Hepatocyte (in vitro differentiated cells): ENCODE results near the gene BICD1.
"Not testable (repeated sequence)": the region's sequence is repeated elsewhere in the genome, so short reads cannot be mapped to it uniquely, and the experiment has no call there.

Experiments used
- EZH2phosphoT487 ChIP-seq: fragments of 200-600 bp; sonication (generic); IDR thresholded peaks from one replicate; pipeline ENCODE4 v1.6.1; 2018; ENCODE audit warnings: antibody characterized with exemption, mild to moderate bottlenecking, low read depth, moderate library complexity; ENCODE audit not compliant: unreplicated experiment, severe bottlenecking
- TF ChIP-seq, protein P1 (sequence below): fragments of 200-600 bp; sonication (generic); IDR thresholded peaks from 2 replicates; pipeline ENCODE4 v1.5.1; 2016; ENCODE audit warnings: antibody characterized with exemption, mild to moderate bottlenecking; ENCODE audit not compliant: poor library complexity

- TF ChIP-seq, protein P1, sequence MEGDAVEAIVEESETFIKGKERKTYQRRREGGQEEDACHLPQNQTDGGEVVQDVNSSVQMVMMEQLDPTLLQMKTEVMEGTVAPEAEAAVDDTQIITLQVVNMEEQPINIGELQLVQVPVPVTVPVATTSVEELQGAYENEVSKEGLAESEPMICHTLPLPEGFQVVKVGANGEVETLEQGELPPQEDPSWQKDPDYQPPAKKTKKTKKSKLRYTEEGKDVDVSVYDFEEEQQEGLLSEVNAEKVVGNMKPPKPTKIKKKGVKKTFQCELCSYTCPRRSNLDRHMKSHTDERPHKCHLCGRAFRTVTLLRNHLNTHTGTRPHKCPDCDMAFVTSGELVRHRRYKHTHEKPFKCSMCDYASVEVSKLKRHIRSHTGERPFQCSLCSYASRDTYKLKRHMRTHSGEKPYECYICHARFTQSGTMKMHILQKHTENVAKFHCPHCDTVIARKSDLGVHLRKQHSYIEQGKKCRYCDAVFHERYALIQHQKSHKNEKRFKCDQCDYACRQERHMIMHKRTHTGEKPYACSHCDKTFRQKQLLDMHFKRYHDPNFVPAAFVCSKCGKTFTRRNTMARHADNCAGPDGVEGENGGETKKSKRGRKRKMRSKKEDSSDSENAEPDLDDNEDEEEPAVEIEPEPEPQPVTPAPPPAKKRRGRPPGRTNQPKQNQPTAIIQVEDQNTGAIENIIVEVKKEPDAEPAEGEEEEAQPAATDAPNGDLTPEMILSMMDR: not testable (repeated sequence)
- TF ChIP-seq EZH2phosphoT487: not testable (repeated sequence)
Observed at GRCh38 chr12:32099275-32099674, 7.4 kb upstream of the BICD1 start.
